Liver (tissue), 9 donors: ENCODE results near the gene TLR8. TPM values are rescaled to one million over a fixed set of nuclear protein-coding genes. Genes with fewer than 3 reads are reported as not detected.

Experiments
- DNase-seq: peaks from one replicate; pipeline ENCODE4 v3.0.0-alpha.2; 2017; ENCODE audit warnings: low spot score
- H3K27ac ChIP-seq, 2 donors: one replicate each; pipeline ENCODE4 v1.7.0; 2013; ENCODE audit warnings: inconsistent platforms in 2 of 2, low read length in 2 of 2, control low read depth in 1 of 2, low read depth in 1 of 2, mild to moderate bottlenecking in 1 of 2
- H3K27me3 ChIP-seq, 4 donors: one replicate each; pipeline versions ENCODE4 v1.6.1 to v1.7.0; 2013; ENCODE audit warnings: low read length in 3 of 4, inconsistent platforms in 1 of 4, mild to moderate bottlenecking in 1 of 4, moderate library complexity in 1 of 4; ENCODE audit not compliant: control insufficient read depth in 4 of 4, insufficient read depth in 4 of 4
- H3K36me3 ChIP-seq, 4 donors: one replicate each; pipeline versions ENCODE4 v1.6.1 to v1.7.0; 2013; ENCODE audit warnings: low read length in 3 of 4, mild to moderate bottlenecking in 3 of 4, low read depth in 1 of 4, moderate library complexity in 1 of 4; ENCODE audit not compliant: control insufficient read depth in 4 of 4, insufficient read depth in 3 of 4
- H3K4me1 ChIP-seq, 4 donors: one replicate each; pipeline versions ENCODE4 v1.6.1 to v1.7.0; 2013; ENCODE audit warnings: low read length in 3 of 4, mild to moderate bottlenecking in 3 of 4, moderate library complexity in 1 of 4; ENCODE audit not compliant: control insufficient read depth in 4 of 4, insufficient read depth in 4 of 4
- H3K4me3 ChIP-seq, 3 donors: one replicate each; pipeline versions ENCODE4 v1.6.1 to v1.7.0; 2013; ENCODE audit warnings: low read length in 3 of 3, control low read depth in 1 of 3, low read depth in 1 of 3, mild to moderate bottlenecking in 1 of 3
- H3K9ac ChIP-seq, 2 donors: one replicate each; pipeline ENCODE4 v1.7.0; 2013; ENCODE audit warnings: low read length in 2 of 2, mild to moderate bottlenecking in 2 of 2, moderate library complexity in 2 of 2, control low read depth in 1 of 2, low read depth in 1 of 2
- H3K9me3 ChIP-seq, 4 donors: one replicate each; pipeline versions ENCODE4 v1.6.1 to v1.7.0; 2013; ENCODE audit warnings: low read length in 3 of 4; ENCODE audit not compliant: control insufficient read depth in 4 of 4
- ATF3 ChIP-seq: IDR thresholded peaks from 2 replicates; pipeline ENCODE4 v1.6.1; 2016; ENCODE audit warnings: antibody characterized with exemption
- CTCF ChIP-seq: fragments of 150-350 bp; IDR thresholded peaks from 2 replicates; pipeline ENCODE4 v1.5.1; 2017; ENCODE audit warnings: improper control_type of control experiment, low read depth, low read length; ENCODE audit not compliant: missing input control
- EGR1 ChIP-seq, 2 donors: IDR thresholded peaks; 2 replicates each; pipeline ENCODE4 v1.6.1; 2016 to 2018; ENCODE audit warnings: antibody characterized with exemption in 2 of 2, low read depth in 2 of 2
- FOXA1 ChIP-seq: IDR thresholded peaks from 2 replicates; pipeline ENCODE4 v1.6.1; 2016; ENCODE audit warnings: antibody characterized with exemption
- FOXA2 ChIP-seq: IDR thresholded peaks from 2 replicates; pipeline ENCODE4 v1.6.1; 2016; ENCODE audit warnings: antibody characterized with exemption
- GABPA ChIP-seq, 2 donors: IDR thresholded peaks in 1 of 2; conservative IDR thresholded peaks in 1 of 2; 2 replicates each; pipeline ENCODE4 v1.6.1; 2016; ENCODE audit warnings: antibody characterized with exemption in 2 of 2, mild to moderate bottlenecking in 1 of 2, moderate library complexity in 1 of 2
- HNF4A ChIP-seq, 2 donors: conservative IDR thresholded peaks; 2 replicates each; pipeline ENCODE4 v1.6.1; 2016; ENCODE audit warnings: antibody characterized with exemption in 2 of 2, mild to moderate bottlenecking in 2 of 2
- HNF4G ChIP-seq: IDR thresholded peaks from 2 replicates; pipeline ENCODE4 v1.6.1; 2016; ENCODE audit warnings: antibody characterized with exemption
- JUND ChIP-seq, 2 donors: IDR thresholded peaks; 2 replicates each; pipeline ENCODE4 v1.6.1; 2016; ENCODE audit warnings: antibody characterized with exemption in 2 of 2
- MAX ChIP-seq: IDR thresholded peaks from 2 replicates; pipeline ENCODE4 v1.6.1; 2016; ENCODE audit warnings: antibody characterized with exemption
- NR2F2 ChIP-seq: IDR thresholded peaks from 2 replicates; pipeline ENCODE4 v1.6.1; 2016; ENCODE audit warnings: antibody characterized with exemption
- RAD21 ChIP-seq, 2 donors: IDR thresholded peaks; 2 replicates each; pipeline ENCODE4 v1.6.1; 2016; ENCODE audit warnings: antibody characterized with exemption in 2 of 2, mild to moderate bottlenecking in 2 of 2
- REST ChIP-seq: IDR thresholded peaks from 2 replicates; pipeline ENCODE4 v1.6.1; 2016; ENCODE audit warnings: antibody characterized with exemption, mild to moderate bottlenecking
- RXRA ChIP-seq, 2 donors: IDR thresholded peaks; 2 replicates each; pipeline ENCODE4 v1.6.1; 2017 to 2018; ENCODE audit warnings: antibody characterized with exemption in 2 of 2, mild to moderate bottlenecking in 1 of 2
- SP1 ChIP-seq: IDR thresholded peaks from 2 replicates; pipeline ENCODE4 v1.6.1; 2018; ENCODE audit warnings: antibody characterized with exemption, mild to moderate bottlenecking
- TAF1 ChIP-seq: conservative IDR thresholded peaks from 2 replicates; pipeline ENCODE4 v1.6.1; 2016; ENCODE audit warnings: antibody characterized with exemption, mild to moderate bottlenecking
- YY1 ChIP-seq: IDR thresholded peaks from 2 replicates; pipeline ENCODE4 v1.6.1; 2016; ENCODE audit warnings: antibody characterized with exemption, mild to moderate bottlenecking
- ZBTB33 ChIP-seq: IDR thresholded peaks from 2 replicates; pipeline ENCODE4 v1.6.1; 2016; ENCODE audit warnings: antibody characterized with exemption
- WGBS: extraction: QIAGEN DNeasy Blood & Tissue Kit; methylation state at CpG from one replicate; pipeline ENCODE4 v1.1.7; 2013; 5-methylcytosine and 5-hydroxymethylcytosine counted together
- polyA plus RNA-seq, 2 donors: library from polyadenylated mRNA; stranded (reverse) in 1 of 2; unstranded in 1 of 2; fragments of 200-250 nt in 1 of 2; fragments of >200 nt in 1 of 2; fragmentation: Nextera tagmentation in 1 of 2; extraction: Ambion mirVana in 1 of 2; gene quantifications; one replicate each; pipeline versions ENCODE4 v1.2.1 to v1.2.3, GENCODE V29; 2013 to 2015
- total RNA-seq, 2 donors: library from RNA; depleted of rRNA; stranded (reverse); fragments of >200 nt; gene quantifications; one replicate each; pipeline ENCODE4 v1.2.3, GENCODE V29; 2014
- donor health status: healthy.
- donor health status: healthy.
- donor health status: healthy.
- donor health status: healthy.
- donor health status: healthy.

TLR8 gene
- total and polyA plus RNA-seq, 4 donors, result 0.28 to 4.6 (median 2.1) TPM

GRCh38 chrX:12954376-12954775 lies 48.0 kb downstream of the TLR8 start:
- Histone ChIP-seq H3K36me3 (no peaks in the 10 kb centered on the region), H3K27me3 (no peaks in the 10 kb centered on the region), H3K9ac (no peak overlapping the region), H3K27ac (no peak overlapping the region), H3K9me3 (no peaks in the 10 kb centered on the region), H3K4me3 (no peak overlapping the region), H3K4me1 (peaks cover 3 to 10% (median 6%) of the 10 kb centered on the region in 4 donors)
- DNase-seq, result no peak
- TF ChIP-seq YY1, result no peak
- no peak for TF ChIP-seq NR2F2
- TF ChIP-seq TAF1, result no peak
- TF ChIP-seq EGR1 (IDR thresholded peaks at IDR 0.05; ENCODE audit: low read depth in 2 of 2), result no peak
- TF ChIP-seq JUND (IDR thresholded peaks at IDR 0.05), result no peak
- no peak for TF ChIP-seq ATF3
- TF ChIP-seq REST, result no peak
- no peak for TF ChIP-seq RAD21 (IDR thresholded peaks at IDR 0.05)
- TF ChIP-seq GABPA (IDR thresholded peaks at IDR 0.05 in 1 of 2, conservative IDR thresholded peaks at IDR 0.05 in 1 of 2), result no peak
- no peak for TF ChIP-seq FOXA2
- no peak for TF ChIP-seq HNF4A (conservative IDR thresholded peaks at IDR 0.05)
- no peak for TF ChIP-seq SP1
- no peak for TF ChIP-seq RXRA (IDR thresholded peaks at IDR 0.05)
- TF ChIP-seq HNF4G, result no peak
- no peak for TF ChIP-seq CTCF
- no peak for TF ChIP-seq ZBTB33
- no peak for TF ChIP-seq MAX
- no peak for TF ChIP-seq FOXA1
- WGBS, result 89% methylated on average over 9 of the region's 9 CpGs
